ENCODE measurements around the gene CENPA. TPM values are rescaled to one million over a fixed set of nuclear protein-coding genes. Genes with fewer than 3 reads are reported as not detected.

Gene CENPA
- total RNA-seq, 1 donor from 2014 or later, result not detected

DNA sequence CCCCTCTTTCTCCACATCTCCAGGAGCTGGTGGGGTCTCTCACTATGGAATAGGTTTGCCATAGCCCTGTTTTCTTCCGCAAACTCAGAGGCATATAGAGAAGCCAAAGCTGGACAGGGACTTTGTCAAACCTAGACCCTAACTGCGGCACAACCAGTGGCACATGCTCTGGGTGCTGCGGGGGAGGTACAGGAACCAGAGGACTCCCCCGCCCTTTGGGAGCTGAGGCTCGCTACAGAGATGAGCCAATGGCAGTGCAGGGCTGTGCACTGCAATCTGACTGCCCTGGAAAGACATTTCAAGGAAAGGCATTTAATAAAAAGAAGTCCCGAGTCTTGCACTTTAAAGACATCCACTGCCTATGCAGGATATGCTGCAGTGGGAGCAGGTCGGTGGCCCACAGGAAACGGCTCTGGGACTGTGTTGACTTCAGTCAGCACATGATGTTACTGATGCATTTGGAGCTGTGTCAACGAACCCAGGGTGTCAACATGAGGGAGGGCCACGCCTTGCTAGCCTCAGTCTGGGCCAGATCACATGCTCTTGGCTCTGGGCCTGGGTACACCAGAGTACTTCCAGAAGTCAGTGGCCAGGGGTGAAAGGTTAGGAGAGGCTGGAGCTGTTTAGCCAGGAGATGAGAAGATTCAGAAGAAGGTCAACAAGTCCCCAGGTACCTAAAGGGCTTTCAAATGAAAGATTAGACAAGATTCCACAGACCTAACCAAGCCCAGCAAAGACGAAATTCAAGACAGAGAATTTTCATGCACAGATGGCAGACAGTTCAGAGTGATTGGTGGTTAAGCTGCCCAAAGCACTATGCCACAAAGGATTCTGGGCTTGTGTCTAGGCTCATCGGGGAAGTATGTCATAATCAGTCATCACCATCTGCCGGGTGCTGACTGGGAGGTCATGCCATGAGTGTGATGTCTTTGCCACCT lies 13.5 kb upstream of the CENPA start:
- intact Hi-C loops (cut with DNase I), result loop anchor here (5.0 kb wide), 1 partner anchor 1895 kb away; no protein-coding TSS in a partner anchor
- no peak for TF ChIP-seq CTCF (IDR thresholded peaks at IDR 0.05)
- peak; percentile 89 to 99 for TF ChIP-seq POLR2AphosphoS5 (IDR thresholded peaks at IDR 0.05; ENCODE audit: insufficient read depth in 1 of 2, low read depth in 1 of 2)
- Histone ChIP-seq H3K27ac (peak overlapping the region; percentile 87), H3K4me3 (peak overlapping the region in 1 of 2 donors; percentile 3), H3K4me1 (peaks cover 67% of the 10 kb centered on the region), H3K9me3 (no peaks in the 10 kb centered on the region), H3K36me3 (peaks cover 7 to 29% of the 10 kb centered on the region in 2 donors), H3K27me3 (no peaks in the 10 kb centered on the region)
- peak in 1 of 2 donors; percentile 98 for DNase-seq (ENCODE audit: extremely low spot score in 2 of 2)

DNA sequence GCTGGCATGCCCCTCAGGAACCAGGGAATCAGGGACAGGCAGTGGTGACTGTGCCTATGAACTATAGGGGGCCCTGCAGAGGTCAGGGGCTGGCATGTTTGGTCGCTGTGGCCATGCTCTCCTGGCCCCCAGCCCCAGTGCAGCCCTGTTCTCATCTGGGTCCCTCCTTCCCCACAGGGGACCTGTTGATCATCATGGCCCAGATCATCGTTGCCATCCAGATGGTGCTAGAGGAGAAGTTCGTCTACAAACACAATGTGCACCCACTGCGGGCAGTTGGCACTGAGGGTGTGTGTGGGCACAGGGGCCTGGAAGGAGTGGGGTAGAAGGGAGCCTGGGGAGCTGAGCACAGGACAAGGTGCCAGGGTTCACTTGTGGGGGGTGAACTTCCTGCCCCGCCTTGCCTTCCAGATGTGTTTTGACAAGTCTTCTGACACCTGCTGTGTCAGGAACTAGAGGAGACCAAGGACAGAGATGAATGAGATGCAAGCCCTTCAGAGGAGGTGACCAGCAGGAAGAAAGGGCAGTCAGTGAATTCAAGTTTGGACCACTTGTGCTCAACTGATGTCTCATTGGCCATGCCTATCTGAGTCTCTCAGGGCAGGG lies 9.6 kb upstream of the CENPA start:
- Histone ChIP-seq H3K36me3 (peaks cover 7 to 68% of the 10 kb centered on the region in 2 donors), H3K4me3 (no peak overlapping the region), H3K27me3 (no peaks in the 10 kb centered on the region), H3K27ac (no peak overlapping the region), H3K9me3 (no peaks in the 10 kb centered on the region), H3K4me1 (peaks cover 28% of the 10 kb centered on the region)
- DNase-seq (ENCODE audit: extremely low spot score in 2 of 2), result no peak
- intact Hi-C loops (cut with DNase I), result no loop called here
- TF ChIP-seq POLR2A (IDR thresholded peaks at IDR 0.05) (no peak), POLR2AphosphoS5 (IDR thresholded peaks at IDR 0.05; ENCODE audit: insufficient read depth in 1 of 2, low read depth in 1 of 2) (no peak), CTCF (IDR thresholded peaks at IDR 0.05) (no peak)

- no peak overlapping the region for H3K4me3 ChIP-seq
- intact Hi-C loops (cut with DNase I), result no loop called here
- H3K9me3 ChIP-seq, result no peaks in the 10 kb centered on the region
- H3K27ac ChIP-seq, result no peak overlapping the region
- H3K27me3 ChIP-seq, result no peaks in the 10 kb centered on the region
- no peak for TF ChIP-seq POLR2A (IDR thresholded peaks at IDR 0.05)
- no peak for TF ChIP-seq POLR2AphosphoS5 (IDR thresholded peaks at IDR 0.05; ENCODE audit: insufficient read depth in 1 of 2, low read depth in 1 of 2)
- TF ChIP-seq CTCF (IDR thresholded peaks at IDR 0.05), result no peak
- H3K36me3 ChIP-seq, result peaks cover 7 to 71% of the 10 kb centered on the region in 2 donors
- DNase-seq (ENCODE audit: extremely low spot score in 2 of 2), result no peak
- peaks cover 10% of the 10 kb centered on the region for H3K4me1 ChIP-seq
Measured at GRCh38 chr2:26778098-26778497, 7.8 kb upstream of the CENPA start.

- intact Hi-C loops (cut with DNase I), result no loop called here
- no peak overlapping the region for H3K27ac ChIP-seq
- H3K36me3 ChIP-seq, result peaks cover 7 to 71% of the 10 kb centered on the region in 2 donors
Measured at GRCh38 chr2:26778507-26778906, 7.3 kb upstream of the CENPA start.

More at GRCh38 chr2:26778507-26778906, 7.3 kb upstream of the CENPA start:
- no peak for TF ChIP-seq POLR2AphosphoS5 (IDR thresholded peaks at IDR 0.05; ENCODE audit: insufficient read depth in 1 of 2, low read depth in 1 of 2)
- no peak for TF ChIP-seq CTCF (IDR thresholded peaks at IDR 0.05)
- TF ChIP-seq POLR2A (IDR thresholded peaks at IDR 0.05), result no peak
- no peak overlapping the region for H3K4me3 ChIP-seq
- no peak for DNase-seq (ENCODE audit: extremely low spot score in 2 of 2)
- H3K9me3 ChIP-seq, result no peaks in the 10 kb centered on the region
- no peaks in the 10 kb centered on the region for H3K27me3 ChIP-seq
- H3K4me1 ChIP-seq, result peaks cover 6% of the 10 kb centered on the region
